ENCODE results near the gene WNK2.

DNA sequence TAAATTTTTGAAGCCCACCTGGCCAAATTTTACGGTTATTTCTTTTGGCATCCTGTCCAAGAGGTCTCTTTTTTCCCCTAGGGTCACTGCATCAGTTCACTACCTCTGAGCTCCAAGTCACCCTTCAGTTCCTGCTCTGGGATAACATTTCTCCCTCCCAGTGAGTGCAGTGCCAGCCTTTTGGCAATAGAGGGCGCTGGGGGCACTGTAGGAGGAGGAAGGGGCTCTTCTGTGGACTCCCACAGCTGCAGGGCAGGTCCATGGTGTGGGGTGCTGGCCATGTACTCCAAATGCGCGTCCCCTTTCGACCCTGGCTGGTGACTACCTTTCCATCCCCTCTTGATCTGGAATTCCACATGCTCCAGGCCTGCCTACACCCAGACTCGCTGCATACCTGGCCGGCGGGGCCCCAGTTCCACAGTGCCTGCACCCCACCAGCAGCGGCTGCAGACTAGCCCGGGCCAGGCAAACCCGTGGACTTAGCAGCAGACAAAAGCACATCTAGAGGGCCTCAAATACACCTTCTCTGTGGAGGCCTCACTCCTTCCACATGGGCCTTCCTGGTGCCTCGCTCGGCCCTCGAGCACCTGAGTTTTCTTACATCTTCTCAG lies 29.5 kb upstream of the WNK2 start:
- TF ChIP-seq, protein P1, sequence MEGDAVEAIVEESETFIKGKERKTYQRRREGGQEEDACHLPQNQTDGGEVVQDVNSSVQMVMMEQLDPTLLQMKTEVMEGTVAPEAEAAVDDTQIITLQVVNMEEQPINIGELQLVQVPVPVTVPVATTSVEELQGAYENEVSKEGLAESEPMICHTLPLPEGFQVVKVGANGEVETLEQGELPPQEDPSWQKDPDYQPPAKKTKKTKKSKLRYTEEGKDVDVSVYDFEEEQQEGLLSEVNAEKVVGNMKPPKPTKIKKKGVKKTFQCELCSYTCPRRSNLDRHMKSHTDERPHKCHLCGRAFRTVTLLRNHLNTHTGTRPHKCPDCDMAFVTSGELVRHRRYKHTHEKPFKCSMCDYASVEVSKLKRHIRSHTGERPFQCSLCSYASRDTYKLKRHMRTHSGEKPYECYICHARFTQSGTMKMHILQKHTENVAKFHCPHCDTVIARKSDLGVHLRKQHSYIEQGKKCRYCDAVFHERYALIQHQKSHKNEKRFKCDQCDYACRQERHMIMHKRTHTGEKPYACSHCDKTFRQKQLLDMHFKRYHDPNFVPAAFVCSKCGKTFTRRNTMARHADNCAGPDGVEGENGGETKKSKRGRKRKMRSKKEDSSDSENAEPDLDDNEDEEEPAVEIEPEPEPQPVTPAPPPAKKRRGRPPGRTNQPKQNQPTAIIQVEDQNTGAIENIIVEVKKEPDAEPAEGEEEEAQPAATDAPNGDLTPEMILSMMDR (IDR thresholded peaks at IDR 0.05; ENCODE audit: low read depth, low read length), result peak; percentile 88
- TF ChIP-seq POLR2A (IDR thresholded peaks at IDR 0.05; ENCODE audit: extremely low read depth, insufficient read length), result no peak
